Activated CD8-positive, alpha-beta memory T cell treated with anti-CD3 and anti-CD28 coated beads, Interleukin-2, amount 50 U/mL, for 48 hours (primary cell): ENCODE data around the gene FOXRED1.
"Not testable (repeated sequence)": the region's sequence is repeated elsewhere in the genome, so short reads cannot be mapped to it uniquely, and the experiment has no call there.

Experiments used
- DNase-seq: peaks from one replicate; pipeline ENCODE4 v3.0.0-alpha.2; 2020

FOXRED1 gene

DNA sequence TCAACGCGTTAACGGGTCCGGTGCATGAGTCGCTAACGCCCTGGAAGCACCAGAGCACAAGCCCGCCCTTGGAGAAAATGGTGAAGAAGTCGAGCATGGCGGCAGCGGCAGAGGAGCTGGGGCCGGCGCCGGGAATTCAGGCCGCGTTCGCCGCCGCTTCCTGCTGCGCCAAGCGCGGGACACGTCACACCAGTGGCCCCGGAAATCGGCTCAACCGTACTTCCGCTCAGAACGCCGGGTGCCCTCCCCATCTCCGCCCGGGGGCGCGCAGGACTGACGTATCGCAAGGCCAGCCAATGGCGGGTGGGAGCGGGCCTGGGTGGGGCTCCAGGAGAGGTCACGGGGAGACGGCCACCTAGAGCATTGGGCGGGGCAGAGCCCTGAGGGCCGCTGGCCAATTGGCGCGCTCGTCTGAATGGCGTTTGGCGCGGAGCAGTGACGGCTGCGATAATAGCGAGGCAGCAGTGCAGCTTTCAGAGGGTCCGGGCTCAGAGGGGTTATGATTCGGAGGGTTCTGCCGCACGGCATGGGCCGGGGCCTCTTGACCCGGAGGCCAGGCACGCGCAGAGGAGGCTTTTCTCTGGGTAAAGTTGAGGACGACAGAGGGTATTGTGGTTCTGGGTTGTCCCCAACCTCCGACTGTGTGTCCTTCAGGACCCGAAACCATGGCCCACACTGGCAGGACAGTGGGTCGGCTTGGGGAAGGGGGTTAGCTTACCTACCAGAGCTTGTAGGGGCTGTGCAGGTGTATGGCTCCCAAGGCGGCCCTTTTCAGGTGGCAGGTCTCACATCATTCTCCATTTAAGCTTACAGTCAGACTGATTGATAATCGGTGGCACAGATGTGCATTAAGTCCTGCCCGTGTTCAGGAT is at the start of gene FOXRED1, which contains the start of gene SRPRA:
TSS of gene FOXRED1 (plus strand) at position 447 of the 872 bp plus-strand sequence. CDS start at position 500, 53 bp downstream.
TSS of gene SRPRA (minus strand) at position 188 of the 872 bp plus-strand sequence. CDS start at position 97, 91 bp downstream.
- DNase-seq = peak; percentile 99

DNA sequence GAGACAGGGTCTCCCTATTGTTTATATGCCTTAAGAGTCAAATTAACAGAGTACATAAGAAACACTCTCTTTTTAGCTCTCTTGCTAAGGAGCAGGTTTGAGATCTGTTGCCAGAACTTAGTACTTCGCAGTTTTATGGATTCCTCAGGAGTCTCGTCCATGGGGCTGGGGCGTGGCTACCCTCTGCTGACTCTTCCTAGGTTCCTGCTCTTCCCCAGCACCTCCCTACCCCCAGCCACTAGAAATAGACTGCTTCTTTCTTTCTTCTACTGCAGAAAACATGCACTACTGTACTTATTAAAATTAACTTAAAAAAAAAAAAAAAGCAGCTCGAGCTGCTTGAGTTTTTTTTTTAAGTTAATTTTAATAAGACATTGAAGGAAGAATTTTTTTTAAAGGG is 49.4 kb upstream of the FOXRED1 start:
- no peak for DNase-seq

DNA sequence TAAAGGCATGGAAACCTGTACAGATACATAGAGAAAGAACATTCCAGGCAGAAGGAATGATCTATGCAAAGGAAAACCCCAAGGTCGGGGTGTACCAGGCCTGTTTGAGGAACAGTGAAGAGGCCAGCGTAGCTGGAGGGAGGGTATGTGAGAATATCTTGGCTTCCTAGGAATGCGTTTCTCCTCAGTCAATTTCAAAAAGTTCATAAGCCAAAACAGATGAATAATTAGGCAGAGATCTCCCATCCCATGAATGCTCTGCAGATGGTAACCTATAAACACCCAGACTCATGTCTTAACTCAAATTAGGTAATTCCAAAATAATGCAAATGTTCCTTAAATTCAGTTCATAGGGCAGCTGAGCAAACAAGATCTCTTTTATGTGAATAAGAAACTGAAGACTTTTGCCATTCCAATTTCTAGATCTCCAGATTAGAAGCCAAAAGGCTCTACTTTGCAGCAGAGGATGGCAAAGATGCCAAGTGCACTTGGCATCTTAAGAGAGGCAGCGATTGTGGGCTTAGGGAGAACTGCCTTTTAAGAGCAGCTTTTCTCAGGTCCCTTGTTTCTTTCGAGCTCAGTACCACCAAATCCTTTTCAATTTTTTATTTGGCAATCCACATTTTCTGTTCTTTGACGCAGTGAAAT is 44.2 kb upstream of the FOXRED1 start:
- DNase-seq = no peak

GRCh38 chr11:126225295-126225665 is 43.7 kb upstream of the FOXRED1 start:
- DNase-seq = no peak

- DNase-seq = no peak
Observed at GRCh38 chr11:126226334-126227084, 42.4 kb upstream of the FOXRED1 start.

GRCh38 chr11:126229858-126230540 is 39.0 kb upstream of the FOXRED1 start:
- DNase-seq = no peak

DNA sequence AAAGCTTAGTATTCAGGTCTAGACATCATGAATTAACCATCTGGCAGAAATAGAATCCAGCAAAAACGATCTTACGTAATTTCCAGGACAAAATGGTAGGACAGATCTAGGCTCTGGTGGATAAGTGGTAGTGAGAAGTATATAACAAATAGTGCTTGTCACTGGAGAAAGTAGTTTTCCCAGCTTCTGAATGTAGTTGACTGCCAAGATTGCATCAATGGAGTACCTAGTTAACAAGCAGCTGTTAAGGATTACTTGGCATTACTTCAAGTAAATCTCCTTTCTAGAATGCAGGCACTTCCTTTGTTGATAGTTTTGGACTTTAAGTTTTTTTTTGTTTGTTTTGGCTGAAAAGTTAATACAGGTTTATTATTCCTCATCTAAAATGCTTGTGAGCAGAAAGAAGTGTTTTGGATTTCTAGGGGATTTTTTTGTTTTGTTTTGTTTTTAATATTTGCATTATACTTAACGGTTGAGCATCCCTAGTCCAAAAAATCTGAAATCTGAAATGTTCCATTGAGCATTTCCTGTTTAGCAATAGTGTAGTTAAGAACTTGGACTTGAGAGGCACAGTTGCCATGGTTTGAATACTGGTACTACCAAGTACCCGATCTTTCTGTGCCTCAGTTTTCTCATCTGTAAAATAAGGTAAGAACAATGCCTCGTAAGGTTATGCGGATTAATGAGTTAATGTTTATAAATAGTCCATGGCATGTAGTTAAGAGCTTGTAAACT is 37.1 kb upstream of the FOXRED1 start:
- DNase-seq = no peak

- DNase-seq = no peak
Observed at GRCh38 chr11:126232683-126233082, 36.3 kb upstream of the FOXRED1 start.

DNA sequence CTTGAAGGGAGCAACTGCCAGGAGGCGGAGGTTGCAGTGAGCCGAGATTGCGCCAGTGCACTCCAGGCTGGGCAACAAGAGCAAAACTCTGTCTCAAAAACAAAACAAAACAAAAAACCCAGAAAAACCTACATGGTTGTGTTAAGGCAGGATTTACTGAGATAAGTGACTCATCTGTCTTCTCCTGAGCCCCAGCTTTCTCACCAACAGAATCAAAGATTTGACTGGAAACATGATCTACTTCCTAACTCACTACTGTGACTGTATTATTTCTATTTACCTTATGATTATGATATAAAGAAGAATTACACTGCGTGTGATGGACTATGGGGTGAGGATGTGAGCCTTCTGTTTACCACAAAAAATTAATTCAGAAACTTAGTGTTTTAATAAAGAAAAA is 35.6 kb upstream of the FOXRED1 start:
- DNase-seq = no peak

DNA sequence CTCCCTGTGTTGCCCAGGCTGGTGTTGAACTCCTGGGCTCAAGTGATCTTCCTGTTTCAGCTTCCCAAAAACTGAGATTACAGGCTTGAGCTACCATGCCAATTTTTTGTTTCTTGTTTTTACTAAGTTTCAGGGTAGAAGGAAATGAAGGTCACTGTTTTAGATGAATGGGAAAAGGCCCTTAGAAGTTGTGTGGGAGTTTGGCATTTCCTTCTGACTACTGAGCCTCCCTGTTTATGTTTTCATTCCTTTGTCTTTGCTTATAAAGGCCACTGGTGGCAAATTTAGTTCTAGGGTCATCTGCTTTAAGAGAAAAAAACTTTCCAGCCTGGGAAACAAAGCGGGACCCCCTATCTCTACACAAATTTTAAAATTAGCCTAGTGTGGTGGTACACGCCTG is 22.3 kb upstream of the FOXRED1 start:
- no peak for DNase-seq

GRCh38 chr11:126253265-126253664 is 15.7 kb upstream of the FOXRED1 start:
- DNase-seq = no peak

DNA sequence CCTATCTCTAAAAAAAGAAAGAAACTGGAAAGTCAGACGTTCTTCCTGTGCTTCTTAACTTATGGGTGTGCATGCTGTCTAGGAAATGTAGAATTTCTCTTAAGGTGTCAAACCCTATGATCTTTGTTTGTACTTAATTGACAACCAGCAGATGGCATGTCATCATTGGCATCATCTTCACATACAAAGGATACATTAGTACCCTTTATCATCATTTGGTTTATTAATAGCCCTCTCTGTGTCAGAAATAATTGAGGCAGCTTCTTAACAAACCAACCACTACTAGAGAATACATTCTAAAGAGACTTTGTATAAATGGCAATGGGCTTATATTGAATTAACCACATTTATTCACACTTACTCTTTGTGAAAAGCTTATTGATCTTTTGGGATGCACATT is 14.1 kb upstream of the FOXRED1 start:
- no peak for DNase-seq

GRCh38 chr11:126255507-126255906 is 13.4 kb upstream of the FOXRED1 start:
- DNase-seq = not testable (repeated sequence)

- DNase-seq = no peak
Observed at GRCh38 chr11:126256216-126256615, 12.7 kb upstream of the FOXRED1 start.

- no peak for DNase-seq
Observed at GRCh38 chr11:126257144-126257543, 11.8 kb upstream of the FOXRED1 start.

DNA sequence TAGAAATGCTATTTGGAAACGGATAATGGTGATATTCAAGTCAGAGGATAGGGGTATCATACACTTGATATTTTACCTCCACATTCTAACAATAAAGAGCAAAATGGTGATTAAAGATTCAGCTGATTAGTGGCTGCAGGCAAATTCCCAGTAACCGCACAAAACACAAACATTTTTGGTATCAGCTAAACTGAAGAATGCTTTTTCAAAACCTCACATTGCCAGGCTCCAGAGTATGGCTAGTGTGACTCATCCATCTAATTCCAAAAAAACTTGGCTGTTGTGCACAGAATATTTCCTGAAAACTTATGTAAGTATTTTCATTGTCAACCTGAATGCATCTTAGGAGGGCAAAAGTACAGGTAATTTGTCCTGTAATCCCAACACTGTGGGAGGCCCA is 11.2 kb upstream of the FOXRED1 start:
- no peak for DNase-seq

DNA sequence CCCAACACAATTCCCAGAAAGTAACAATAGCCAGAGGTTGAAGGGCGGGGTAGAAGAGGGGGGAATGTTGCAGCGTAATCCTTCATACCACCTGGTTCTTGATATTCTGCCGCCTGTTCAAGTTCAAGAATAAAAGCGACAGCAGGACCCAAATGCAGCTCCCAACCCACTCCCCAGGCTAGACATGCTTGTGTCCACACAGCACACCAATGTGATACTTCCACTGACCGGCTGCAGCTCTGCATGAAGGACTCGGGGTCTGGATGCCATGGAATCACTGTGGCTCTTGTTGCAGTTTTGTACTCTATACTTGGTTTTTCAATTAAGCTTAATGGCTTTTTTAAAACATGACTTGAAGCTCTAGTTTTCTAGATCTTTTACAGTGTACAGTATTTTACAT is 6.7 kb upstream of the FOXRED1 start:
- no peak for DNase-seq

- no peak for DNase-seq
Observed at GRCh38 chr11:126263489-126263888, 5.5 kb upstream of the FOXRED1 start.

DNA sequence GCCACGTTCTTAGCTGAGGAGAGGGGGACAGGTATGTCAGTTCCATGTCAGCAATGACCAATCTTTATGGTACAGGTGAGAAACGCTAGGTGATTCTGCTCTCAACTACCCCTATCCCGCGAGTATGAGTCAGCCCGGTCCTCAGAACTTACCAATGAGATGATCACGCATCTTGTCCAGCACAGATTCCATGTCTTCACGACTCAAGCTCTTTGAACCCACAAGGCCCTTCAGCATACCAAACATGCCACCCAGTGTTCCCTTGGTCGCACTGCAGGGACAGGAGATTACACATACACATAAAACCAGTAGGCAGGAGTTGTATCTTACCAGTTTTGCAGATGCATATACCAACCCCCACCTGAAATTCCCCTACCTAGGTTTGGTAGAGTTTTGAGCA is 3.1 kb upstream of the FOXRED1 start:
- no peak for DNase-seq

- no peak for DNase-seq
Observed at GRCh38 chr11:126267650-126268049, 1.3 kb upstream of the FOXRED1 start.

DNA sequence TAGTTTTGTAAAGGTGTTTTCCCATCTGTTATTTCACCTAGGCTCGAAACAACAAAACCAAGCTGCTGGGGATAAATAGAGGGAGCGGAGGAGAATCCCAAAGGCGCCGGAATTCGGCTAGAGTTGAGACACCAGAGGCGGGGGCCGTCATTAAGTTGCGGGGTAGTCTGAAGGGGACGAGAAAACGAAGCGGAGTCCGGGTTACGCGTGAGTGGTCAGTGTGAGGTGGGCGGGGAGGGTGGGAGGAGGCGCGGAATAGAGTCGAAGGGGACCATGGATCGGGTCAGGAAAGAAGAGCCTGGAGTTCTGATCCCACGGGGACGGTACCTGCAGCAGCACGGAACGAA is 620 bp upstream of the FOXRED1 start:
- DNase-seq = no peak

DNA sequence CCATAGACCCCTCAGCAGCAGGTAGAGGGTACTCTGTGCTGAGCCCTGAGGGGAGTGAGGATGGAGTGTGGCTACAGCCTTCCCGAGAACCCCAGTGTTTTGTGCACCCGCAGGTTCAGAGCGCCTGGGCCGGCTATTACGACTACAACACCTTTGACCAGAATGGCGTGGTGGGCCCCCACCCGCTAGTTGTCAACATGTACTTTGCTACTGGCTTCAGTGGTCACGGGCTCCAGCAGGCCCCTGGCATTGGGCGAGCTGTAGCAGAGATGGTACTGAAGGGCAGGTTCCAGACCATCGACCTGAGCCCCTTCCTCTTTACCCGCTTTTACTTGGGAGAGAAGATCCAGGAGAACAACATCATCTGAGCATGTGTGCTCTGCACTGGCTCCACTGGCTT is 8.4 kb downstream of the FOXRED1 start:
- DNase-seq = no peak
